Heart left ventricle (tissue), 16 donors: Measurements from ENCODE around the gene UTP14A. TPM values are rescaled to one million over a fixed set of nuclear protein-coding genes. Genes with fewer than 3 reads are reported as not detected.

Experiments used
- ATAC-seq, 4 donors: fragments of 200-7000 bp; cut with Tn5 transposase; one replicate each; pipeline ENCODE4 v1.9.1; 2020 to 2022; ENCODE audit warnings: moderate library complexity in 4 of 4, mild to moderate bottlenecking in 3 of 4, moderate number of reproducible peaks in 1 of 4
- DNase-seq, 5 donors: peaks; one replicate each; pipeline ENCODE4 v3.0.0-alpha.2; 2020
- H3K27ac ChIP-seq, 12 donors: fragments of 200-600 bp; sonication (generic) in 4 of 12; one replicate each; pipeline versions ENCODE4 v1.5.0 to v1.8.0; 2016 to 2022; ENCODE audit warnings: mild to moderate bottlenecking in 2 of 12
- H3K27me3 ChIP-seq, 9 donors: fragments of 200-600 bp; sonication (generic) in 2 of 9; one replicate each; pipeline versions ENCODE4 v1.5.1 to v1.8.0; 2016 to 2022; ENCODE audit warnings: mild to moderate bottlenecking in 3 of 9
- H3K36me3 ChIP-seq, 9 donors: fragments of 200-600 bp; sonication (generic) in 2 of 9; one replicate each; pipeline versions ENCODE4 v1.5.0 to v1.8.0; 2018 to 2022; ENCODE audit warnings: mild to moderate bottlenecking in 2 of 9
- H3K4me1 ChIP-seq, 12 donors: fragments of 200-600 bp; sonication (generic) in 4 of 12; one replicate each; pipeline versions ENCODE4 v1.5.0 to v1.8.0; 2016 to 2022; ENCODE audit warnings: mild to moderate bottlenecking in 3 of 12
- H3K4me3 ChIP-seq, 12 donors: fragments of 200-600 bp; sonication (generic) in 4 of 12; one replicate each; pipeline versions ENCODE4 v1.5.0 to v1.8.0; 2017 to 2022; ENCODE audit warnings: mild to moderate bottlenecking in 9 of 12, moderate library complexity in 4 of 12
- H3K9me3 ChIP-seq, 12 donors: fragments of 200-600 bp; sonication (generic) in 4 of 12; one replicate each; pipeline versions ENCODE4 v1.5.0 to v1.8.0; 2016 to 2022; ENCODE audit warnings: mild to moderate bottlenecking in 1 of 12
- POLR2A ChIP-seq, 2 donors: fragments of 450-650 bp; IDR thresholded peaks; one replicate each; pipeline ENCODE4 v1.6.1; 2017; ENCODE audit warnings: antibody characterized with exemption in 2 of 2, mild to moderate bottlenecking in 2 of 2, moderate library complexity in 2 of 2
- WGBS, 4 donors: extraction: QIAGEN DNeasy Blood & Tissue Kit in 2 of 4; methylation state at CpG; one replicate each; pipeline versions ENCODE4 v1.1.5 to v1.1.7; 2013 to 2018; 5-methylcytosine and 5-hydroxymethylcytosine counted together
- intact Hi-C, 10 donors: fragments of 100-400 bp; cut with DNase I; formaldehyde crosslinking; loops; one replicate each; pipeline versions ENCODE4 v1.11.1 to v1.14.2; 2022
- polyA plus RNA-seq, 2 donors: library from polyadenylated mRNA; stranded (reverse); fragments of 200-250 nt; gene quantifications; one replicate each; pipeline ENCODE4 v1.2.3, GENCODE V29; 2013
- total RNA-seq, 9 donors: library from RNA; depleted of rRNA in 2 of 9; stranded (reverse); fragments of >200 nt in 2 of 9; fragmentation: NEBNext Ultra II Directional in 3 of 9; extraction: Animal tissue kit (Norgen Biotek cat#: 25700) in 3 of 9; gene quantifications; one replicate each; pipeline versions ENCODE4 v1.1.0 to v1.2.4, GENCODE V29; 2016 to 2023
- TF ChIP-seq, protein P1 (sequence below), 12 donors: fragments of 200-600 bp; sonication (generic) in 4 of 12; IDR thresholded peaks; one replicate each; pipeline versions ENCODE4 v1.5.0 to v1.8.0; 2018 to 2022; ENCODE audit warnings: antibody characterized with exemption in 12 of 12, mild to moderate bottlenecking in 5 of 12
- donor health status: ischemic (EF 13 %, LVEDD 7.1; RV severe dilation, severe dysfunction).
- donor health status: healthy with polysubstance abuse.
- donor health status: DM: no; HTN: yes; CAD: no.
- donor health status: DM: no; HTN: no; CAD: no.
- donor health status: ischemic (EF 25% LVEDD 6.9; RV normal size, moderate dysfunction).
- donor health status: ischemic (EF 25% LVEDD 5.7; RV mildly dilated, moderate dysfunction).
- donor health status: healthy.
- donor health status: DM: yes; HTN: yes; CAD: no.
- donor health status: ischemic (EF 35%, LVEDD 5.7; RV mildly dilated, moderate dysfunction).
- donor health status: nonischemic (EF 11% LVEDD 7.7; RV severe dilation, severe dysfunction).
- donor health status: DM: yes; HTN: yes; CAD: no.
- donor health status: PGD.
- donor health status: ischemic (EF 29% LVEDD 5.4; RV normal size, mild dysfunction).
- donor health status: nonischemic (EF 23%, LVEDD 6.1; RV moderate dilation, normal function).

The UTP14A gene
- total and polyA plus RNA-seq, 11 donors, result 5.6 to 14.0 (median 9.0) TPM

DNA sequence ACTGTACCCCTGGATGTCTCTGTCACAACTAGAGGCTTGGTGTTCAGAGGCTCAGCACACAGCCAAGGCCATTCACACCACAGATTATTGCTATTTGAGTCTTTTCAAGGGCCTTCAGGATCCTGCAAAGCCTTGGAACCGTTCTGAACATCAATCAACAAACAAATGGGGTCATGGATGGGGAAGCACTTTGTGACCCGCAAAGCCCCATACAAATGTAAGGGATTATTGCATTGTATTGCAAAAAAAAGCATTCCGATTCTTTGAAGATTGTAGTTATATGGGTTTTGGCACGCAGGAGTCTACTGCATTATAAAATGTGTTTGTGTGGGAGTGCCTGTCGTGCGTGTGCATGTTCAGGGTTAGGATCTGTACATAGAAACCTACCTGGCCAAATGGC is 59.2 kb downstream of the UTP14A start:
- Histone ChIP-seq H3K27me3 (peaks cover 0 to 1% (median 0%) of the 10 kb centered on the region in 9 donors), H3K9me3 (peaks cover 0 to 6% (median 0%) of the 10 kb centered on the region in 12 donors), H3K4me3 (no peak overlapping the region), H3K36me3 (no peaks in the 10 kb centered on the region), H3K27ac (no peak overlapping the region), H3K4me1 (peaks cover 0 to 3% (median 0%) of the 10 kb centered on the region in 12 donors)
- intact Hi-C loops, result no loop called here
- 80 to 91% (median 86%) methylated on average over 6 of the region's 6 CpGs for WGBS, 4 donors
- no peak for DNase-seq
- ATAC-seq, result no peak
- TF ChIP-seq POLR2A (IDR thresholded peaks at IDR 0.05), result no peak
- TF ChIP-seq, protein P1, sequence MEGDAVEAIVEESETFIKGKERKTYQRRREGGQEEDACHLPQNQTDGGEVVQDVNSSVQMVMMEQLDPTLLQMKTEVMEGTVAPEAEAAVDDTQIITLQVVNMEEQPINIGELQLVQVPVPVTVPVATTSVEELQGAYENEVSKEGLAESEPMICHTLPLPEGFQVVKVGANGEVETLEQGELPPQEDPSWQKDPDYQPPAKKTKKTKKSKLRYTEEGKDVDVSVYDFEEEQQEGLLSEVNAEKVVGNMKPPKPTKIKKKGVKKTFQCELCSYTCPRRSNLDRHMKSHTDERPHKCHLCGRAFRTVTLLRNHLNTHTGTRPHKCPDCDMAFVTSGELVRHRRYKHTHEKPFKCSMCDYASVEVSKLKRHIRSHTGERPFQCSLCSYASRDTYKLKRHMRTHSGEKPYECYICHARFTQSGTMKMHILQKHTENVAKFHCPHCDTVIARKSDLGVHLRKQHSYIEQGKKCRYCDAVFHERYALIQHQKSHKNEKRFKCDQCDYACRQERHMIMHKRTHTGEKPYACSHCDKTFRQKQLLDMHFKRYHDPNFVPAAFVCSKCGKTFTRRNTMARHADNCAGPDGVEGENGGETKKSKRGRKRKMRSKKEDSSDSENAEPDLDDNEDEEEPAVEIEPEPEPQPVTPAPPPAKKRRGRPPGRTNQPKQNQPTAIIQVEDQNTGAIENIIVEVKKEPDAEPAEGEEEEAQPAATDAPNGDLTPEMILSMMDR (IDR thresholded peaks at IDR 0.05), result no peak

DNA sequence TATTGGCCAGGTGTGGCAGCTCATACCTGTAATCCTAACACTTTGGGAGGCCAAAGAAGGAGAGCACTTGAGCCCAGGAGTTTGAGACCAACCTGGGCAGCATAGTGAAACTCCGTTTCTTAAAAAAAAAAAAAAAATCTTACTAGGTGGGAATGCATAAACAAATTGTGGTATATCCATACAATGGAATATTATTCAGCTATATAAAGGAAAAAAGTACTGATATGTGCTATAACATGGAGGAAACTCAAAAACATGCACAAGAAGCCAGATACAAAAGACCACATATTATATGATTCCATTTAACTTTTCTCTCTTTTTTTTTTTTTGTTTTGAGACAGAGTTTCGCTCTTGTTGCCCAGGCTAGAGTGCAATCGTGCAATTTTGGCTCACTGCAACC is 63.0 kb downstream of the UTP14A start:
- DNase-seq (no peak), ATAC-seq (no peak)
- TF ChIP-seq POLR2A (IDR thresholded peaks at IDR 0.05), result no peak
- TF ChIP-seq, protein P1 (IDR thresholded peaks at IDR 0.05), result no peak
- Histone ChIP-seq H3K9me3 (peaks cover 0 to 6% (median 0%) of the 10 kb centered on the region in 12 donors), H3K4me1 (no peaks in the 10 kb centered on the region), H3K36me3 (no peaks in the 10 kb centered on the region), H3K27me3 (no peaks in the 10 kb centered on the region), H3K27ac (no peak overlapping the region), H3K4me3 (no peak overlapping the region)
- WGBS, 4 donors, result 73 to 95% (median 88%) methylated on average over 3 of the region's 3 CpGs
- intact Hi-C loops, result no loop called here

DNA sequence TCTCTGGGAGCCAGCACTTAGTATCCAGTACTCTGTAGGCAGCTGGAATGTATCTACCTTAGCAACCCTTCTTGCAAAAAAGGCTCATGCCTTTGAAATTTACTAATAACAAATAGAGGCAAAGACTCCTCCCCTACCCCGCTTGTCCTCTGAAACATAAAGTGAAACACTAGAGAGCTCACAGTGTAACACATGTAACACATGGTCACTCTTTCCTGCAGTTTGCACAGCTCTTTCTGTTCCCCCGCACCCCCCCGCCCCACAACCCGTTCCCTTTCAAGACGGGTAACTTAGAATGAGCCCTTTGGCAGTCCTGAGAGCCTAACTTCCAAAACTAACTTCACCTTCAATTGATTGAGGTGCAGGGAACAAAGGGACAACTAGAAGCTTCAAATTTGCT is 70.5 kb downstream of the UTP14A start:
- no peak for ATAC-seq
- no peaks in the 10 kb centered on the region for H3K36me3 ChIP-seq
- WGBS, 4 donors, result 76 to 93% (median 87%) methylated on average over 5 of the region's 5 CpGs
- no peak for DNase-seq
- H3K9me3 ChIP-seq, result no peaks in the 10 kb centered on the region
- intact Hi-C loops, result no loop called here
- H3K4me3 ChIP-seq, result no peak overlapping the region
- peaks cover 0 to 7% (median 0%) of the 10 kb centered on the region in 12 donors for H3K4me1 ChIP-seq
- no peak for TF ChIP-seq POLR2A (IDR thresholded peaks at IDR 0.05)
- TF ChIP-seq, protein P1 (IDR thresholded peaks at IDR 0.05), result no peak
- H3K27me3 ChIP-seq, result no peaks in the 10 kb centered on the region
- no peak overlapping the region for H3K27ac ChIP-seq

Other genes starting within 250 kb of the UTP14A start
- 1 to 10 TPM in 3 of 9 donors, under 1 TPM in 6; 0.19 to 2.1 (median 0.56) TPM for gene XPNPEP2, start 167.2 kb upstream of the UTP14A start, total RNA-seq
- gene XPNPEP2, start 167.2 kb upstream of the UTP14A start, polyA plus RNA-seq, result under 1 TPM; 0.19 to 0.55 TPM
- gene SASH3, start 126.2 kb upstream of the UTP14A start, total RNA-seq, result 10 to 100 TPM in 1 of 9 donors, 1 to 10 TPM in 6, under 1 TPM in 2; 0.74 to 27.8 (median 1.6) TPM
- 1 to 10 TPM in 1 of 2 donors, under 1 TPM in 1; 0.61 to 2.4 TPM for gene SASH3, start 126.2 kb upstream of the UTP14A start, polyA plus RNA-seq
- 10 to 100 TPM in 7 of 9 donors, 1 to 10 TPM in 2; 8.1 to 39.0 (median 13.2) TPM for gene ZDHHC9, start 62.3 kb upstream of the UTP14A start, total RNA-seq
- gene ZDHHC9, start 62.3 kb upstream of the UTP14A start, polyA plus RNA-seq, result 10 to 100 TPM in 1 of 2 donors, 1 to 10 TPM in 1; 3.5 to 30.8 TPM
- 10 to 100 TPM in 2 of 9 donors, 1 to 10 TPM in 7; 5.3 to 11.0 (median 9.0) TPM for gene BCORL1, start 76.5 kb downstream of the UTP14A start, total RNA-seq
- 1 to 10 TPM; 3.3 to 7.5 TPM for gene BCORL1, start 76.5 kb downstream of the UTP14A start, polyA plus RNA-seq
- 10 to 100 TPM in 1 of 9 donors, 1 to 10 TPM in 8; 1.8 to 13.7 (median 3.2) TPM for gene ELF4, start 204.3 kb downstream of the UTP14A start, total RNA-seq
- gene ELF4, start 204.3 kb downstream of the UTP14A start, polyA plus RNA-seq, result 1 to 10 TPM; 1.3 to 5.3 TPM